ENCODE measurements around the gene SH3GL1. TPM values are rescaled to one million over a fixed set of nuclear protein-coding genes. Genes with fewer than 3 reads are reported as not detected.

Gene SH3GL1
- total RNA-seq, 1 donor from 2014 or later = 101 TPM

DNA sequence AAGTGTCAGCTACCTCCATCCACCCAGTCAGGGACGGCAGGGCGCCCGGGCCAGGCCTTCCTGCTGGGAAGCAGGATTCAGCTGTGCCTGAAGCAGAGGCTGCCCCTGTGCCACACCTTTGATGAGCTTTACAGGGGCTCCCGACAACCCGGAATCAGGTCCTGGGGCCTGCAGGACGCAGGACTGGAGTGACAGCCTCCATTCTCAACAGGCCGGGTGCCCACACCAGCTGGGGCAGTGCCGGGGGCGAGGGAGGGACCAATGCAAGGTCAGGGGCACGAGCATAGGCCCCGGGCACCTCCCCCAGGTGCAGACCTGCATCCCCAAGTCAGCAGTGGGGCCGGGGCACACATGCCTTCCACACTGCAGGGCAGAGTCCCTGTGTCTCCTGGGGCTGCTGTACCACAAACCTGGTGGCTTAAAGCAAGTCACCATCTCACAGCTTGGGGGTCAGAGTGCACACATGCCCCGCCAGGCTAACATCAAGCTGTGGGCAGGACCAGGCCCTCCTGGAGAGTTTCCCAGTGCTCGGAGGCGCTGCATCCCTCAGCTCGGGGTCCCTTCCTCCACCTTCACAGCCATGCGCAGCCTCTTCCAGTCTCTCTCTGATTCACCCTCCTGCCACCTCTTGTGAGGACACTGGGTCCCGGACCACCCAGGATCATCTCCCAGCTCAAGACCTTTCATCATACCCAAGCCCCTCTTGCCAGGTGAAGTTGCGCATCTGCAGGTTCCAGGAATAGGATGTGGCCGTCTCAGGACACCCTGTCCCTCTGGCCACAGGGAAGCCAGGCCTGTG is 43.8 kb upstream of the SH3GL1 start:
- Mint-ChIP-seq H3K27ac (ENCODE audit: unreplicated experiment) (no peak overlapping the region), H3K9me3 (ENCODE audit: unreplicated experiment) (no peaks in the 10 kb centered on the region), H3K36me3 (ENCODE audit: low read depth, unreplicated experiment) (peaks cover 10% of the 10 kb centered on the region), H3K27me3 (ENCODE audit: low read depth, unreplicated experiment) (no peaks in the 10 kb centered on the region), H3K4me3 (ENCODE audit: unreplicated experiment) (no peak overlapping the region), H3K4me1 (ENCODE audit: low read depth, unreplicated experiment) (peaks cover 4% of the 10 kb centered on the region)
- FAIRE-seq = no peak
- H3K9ac ChIP-seq (ENCODE audit: low read length) = no peak overlapping the region
- no peak overlapping the region for H3K4me2 ChIP-seq (ENCODE audit: low read length)
- H3K79me2 ChIP-seq (ENCODE audit: insufficient read depth, low read length) = no peaks in the 10 kb centered on the region
- no peak for DNase-seq (ENCODE audit: low read depth)
- no peaks in the 10 kb centered on the region for H3K9me3 ChIP-seq (ENCODE audit: insufficient read depth, low read depth, low read length)
- H3K36me3 ChIP-seq (ENCODE audit: insufficient read depth, low read length) = peaks cover 7% of the 10 kb centered on the region
- H2AFZ ChIP-seq (ENCODE audit: low read depth, low read length) = no peak overlapping the region
- H3K27ac ChIP-seq (ENCODE audit: low read depth, low read length) = no peak overlapping the region
- H3K4me3 ChIP-seq (ENCODE audit: insufficient read depth, low read depth, low read length) = no peak overlapping the region
- TF ChIP-seq, protein P1, sequence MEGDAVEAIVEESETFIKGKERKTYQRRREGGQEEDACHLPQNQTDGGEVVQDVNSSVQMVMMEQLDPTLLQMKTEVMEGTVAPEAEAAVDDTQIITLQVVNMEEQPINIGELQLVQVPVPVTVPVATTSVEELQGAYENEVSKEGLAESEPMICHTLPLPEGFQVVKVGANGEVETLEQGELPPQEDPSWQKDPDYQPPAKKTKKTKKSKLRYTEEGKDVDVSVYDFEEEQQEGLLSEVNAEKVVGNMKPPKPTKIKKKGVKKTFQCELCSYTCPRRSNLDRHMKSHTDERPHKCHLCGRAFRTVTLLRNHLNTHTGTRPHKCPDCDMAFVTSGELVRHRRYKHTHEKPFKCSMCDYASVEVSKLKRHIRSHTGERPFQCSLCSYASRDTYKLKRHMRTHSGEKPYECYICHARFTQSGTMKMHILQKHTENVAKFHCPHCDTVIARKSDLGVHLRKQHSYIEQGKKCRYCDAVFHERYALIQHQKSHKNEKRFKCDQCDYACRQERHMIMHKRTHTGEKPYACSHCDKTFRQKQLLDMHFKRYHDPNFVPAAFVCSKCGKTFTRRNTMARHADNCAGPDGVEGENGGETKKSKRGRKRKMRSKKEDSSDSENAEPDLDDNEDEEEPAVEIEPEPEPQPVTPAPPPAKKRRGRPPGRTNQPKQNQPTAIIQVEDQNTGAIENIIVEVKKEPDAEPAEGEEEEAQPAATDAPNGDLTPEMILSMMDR (IDR thresholded peaks at IDR 0.05; ENCODE audit: insufficient read depth, low read depth, low read length) = no peak
- TF ChIP-seq EZH2 (IDR thresholded peaks at IDR 0.05; ENCODE audit: insufficient read depth, low read length) = no peak
- H3K4me1 ChIP-seq (ENCODE audit: insufficient read depth, low read length) = no peaks in the 10 kb centered on the region
- H4K20me1 ChIP-seq (ENCODE audit: insufficient read depth, low read length) = peaks cover 31% of the 10 kb centered on the region
- no peaks in the 10 kb centered on the region for H3K27me3 ChIP-seq (ENCODE audit: insufficient read depth, low read length)

DNA sequence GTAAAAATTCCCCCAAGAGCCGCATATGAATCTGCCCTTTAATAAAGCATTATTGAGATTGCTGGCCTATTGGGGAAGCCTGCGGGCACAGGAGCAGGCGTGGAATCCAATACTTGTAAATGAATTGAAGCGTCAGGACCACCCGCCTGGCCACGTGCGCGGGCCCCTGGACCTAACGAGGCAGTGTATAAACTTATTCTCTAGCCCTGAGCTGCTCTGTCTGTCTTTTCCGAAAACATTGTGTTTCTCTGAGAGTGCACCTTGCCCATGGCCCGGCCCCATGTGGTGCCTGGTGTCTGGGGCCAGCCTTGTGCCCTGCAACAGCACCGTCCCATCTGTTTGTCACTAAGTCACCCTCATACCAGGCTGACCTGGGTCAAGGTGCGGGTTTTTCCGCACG is 42.8 kb upstream of the SH3GL1 start:
- peaks cover 4% of the 10 kb centered on the region for H3K4me1 Mint-ChIP-seq (ENCODE audit: low read depth, unreplicated experiment)
- H3K27ac Mint-ChIP-seq (ENCODE audit: unreplicated experiment) = no peak overlapping the region
- TF ChIP-seq EZH2 (IDR thresholded peaks at IDR 0.05; ENCODE audit: insufficient read depth, low read length) = no peak
- TF ChIP-seq, protein P1 (IDR thresholded peaks at IDR 0.05; ENCODE audit: insufficient read depth, low read depth, low read length) = no peak
- H3K27me3 Mint-ChIP-seq (ENCODE audit: low read depth, unreplicated experiment) = no peaks in the 10 kb centered on the region
- no peaks in the 10 kb centered on the region for H3K27me3 ChIP-seq (ENCODE audit: insufficient read depth, low read length)
- peaks cover 22% of the 10 kb centered on the region for H4K20me1 ChIP-seq (ENCODE audit: insufficient read depth, low read length)
- H3K79me2 ChIP-seq (ENCODE audit: insufficient read depth, low read length) = no peaks in the 10 kb centered on the region
- H3K4me3 ChIP-seq (ENCODE audit: insufficient read depth, low read depth, low read length) = no peak overlapping the region
- DNase-seq (ENCODE audit: low read depth) (no peak), FAIRE-seq (no peak)
- peaks cover 7% of the 10 kb centered on the region for H3K36me3 Mint-ChIP-seq (ENCODE audit: low read depth, unreplicated experiment)
- H3K4me3 Mint-ChIP-seq (ENCODE audit: unreplicated experiment) = no peak overlapping the region
- no peaks in the 10 kb centered on the region for H3K9me3 ChIP-seq (ENCODE audit: insufficient read depth, low read depth, low read length)
- H3K4me2 ChIP-seq (ENCODE audit: low read length) = no peak overlapping the region
- no peaks in the 10 kb centered on the region for H3K4me1 ChIP-seq (ENCODE audit: insufficient read depth, low read length)
- H2AFZ ChIP-seq (ENCODE audit: low read depth, low read length) = no peak overlapping the region
- no peak overlapping the region for H3K27ac ChIP-seq (ENCODE audit: low read depth, low read length)
- no peak overlapping the region for H3K9ac ChIP-seq (ENCODE audit: low read length)
- peaks cover 4% of the 10 kb centered on the region for H3K36me3 ChIP-seq (ENCODE audit: insufficient read depth, low read length)
- H3K9me3 Mint-ChIP-seq (ENCODE audit: unreplicated experiment) = no peaks in the 10 kb centered on the region

DNA sequence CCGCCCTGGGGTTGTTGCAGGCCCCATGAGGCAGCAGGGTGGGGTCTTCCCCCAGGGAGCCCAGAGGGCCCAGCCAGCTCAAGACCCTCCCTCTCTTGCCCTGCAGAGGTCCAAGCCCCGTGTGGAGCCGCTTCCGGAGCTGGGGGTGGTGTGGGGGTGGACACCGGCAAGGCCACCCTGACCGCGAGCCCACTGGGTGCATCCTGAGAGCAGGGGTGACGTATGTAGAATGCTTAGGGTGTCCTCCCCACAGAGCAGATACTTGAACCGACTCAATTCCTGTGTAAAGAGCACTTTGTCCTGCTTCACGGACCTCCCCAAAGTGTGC is 42.4 kb upstream of the SH3GL1 start:
- H3K9me3 Mint-ChIP-seq (ENCODE audit: unreplicated experiment) = no peaks in the 10 kb centered on the region
- Histone ChIP-seq H3K36me3 (ENCODE audit: insufficient read depth, low read length) (peaks cover 4% of the 10 kb centered on the region), H3K4me1 (ENCODE audit: insufficient read depth, low read length) (no peaks in the 10 kb centered on the region), H3K4me3 (ENCODE audit: insufficient read depth, low read depth, low read length) (no peak overlapping the region), H3K27ac (ENCODE audit: low read depth, low read length) (no peak overlapping the region), H3K27me3 (ENCODE audit: insufficient read depth, low read length) (no peaks in the 10 kb centered on the region), H3K4me2 (ENCODE audit: low read length) (no peak overlapping the region), H4K20me1 (ENCODE audit: insufficient read depth, low read length) (peaks cover 18% of the 10 kb centered on the region), H2AFZ (ENCODE audit: low read depth, low read length) (no peak overlapping the region), H3K9me3 (ENCODE audit: insufficient read depth, low read depth, low read length) (no peaks in the 10 kb centered on the region), H3K9ac (ENCODE audit: low read length) (no peak overlapping the region), H3K79me2 (ENCODE audit: insufficient read depth, low read length) (no peaks in the 10 kb centered on the region)
- H3K27ac Mint-ChIP-seq (ENCODE audit: unreplicated experiment) = no peak overlapping the region
- peaks cover 4% of the 10 kb centered on the region for H3K4me1 Mint-ChIP-seq (ENCODE audit: low read depth, unreplicated experiment)
- H3K27me3 Mint-ChIP-seq (ENCODE audit: low read depth, unreplicated experiment) = no peaks in the 10 kb centered on the region
- no peak for FAIRE-seq
- H3K4me3 Mint-ChIP-seq (ENCODE audit: unreplicated experiment) = no peak overlapping the region
- peaks cover 7% of the 10 kb centered on the region for H3K36me3 Mint-ChIP-seq (ENCODE audit: low read depth, unreplicated experiment)
- TF ChIP-seq, protein P1 (IDR thresholded peaks at IDR 0.05; ENCODE audit: insufficient read depth, low read depth, low read length) = no peak
- no peak for TF ChIP-seq EZH2 (IDR thresholded peaks at IDR 0.05; ENCODE audit: insufficient read depth, low read length)
- DNase-seq (ENCODE audit: low read depth) = no peak
